Measurements from ENCODE around the gene P2RY2.
A peak's percentile ranks its signal among the peaks of the same experiment; 100 is the strongest.
"Not testable (repeated sequence)": the region's sequence is repeated elsewhere in the genome, so short reads cannot be mapped to it uniquely, and the experiment has no call there.

P2RY2 gene

GRCh38 chr11:73229896-73230875 is 12.1 kb downstream of the P2RY2 start:
- no peak for DNase-seq

GRCh38 chr11:73230931-73231330 is 12.8 kb downstream of the P2RY2 start:
- no peak for DNase-seq

GRCh38 chr11:73232487-73232886 is 14.4 kb downstream of the P2RY2 start:
- DNase-seq: not testable (repeated sequence)

- DNase-seq: no peak
Observed at GRCh38 chr11:73233211-73233610, 15.1 kb downstream of the P2RY2 start.

GRCh38 chr11:73233692-73234470 is 15.8 kb downstream of the P2RY2 start:
- DNase-seq: no peak

- DNase-seq: no peak
Observed at GRCh38 chr11:73234471-73235181, 16.5 kb downstream of the P2RY2 start.

GRCh38 chr11:73235236-73235786 is 17.2 kb downstream of the P2RY2 start:
- no peak for DNase-seq

- DNase-seq: no peak
Observed at GRCh38 chr11:73236205-73236765, 18.2 kb downstream of the P2RY2 start.

- no peak for DNase-seq
Observed at GRCh38 chr11:73236854-73237253, 18.8 kb downstream of the P2RY2 start.

- DNase-seq: no peak
Observed at GRCh38 chr11:73237471-73238290, 19.6 kb downstream of the P2RY2 start.

GRCh38 chr11:73239111-73239521 is 21.0 kb downstream of the P2RY2 start:
- DNase-seq: no peak

- no peak for DNase-seq
Observed at GRCh38 chr11:73239571-73240189, 21.6 kb downstream of the P2RY2 start.

- DNase-seq: no peak
Observed at GRCh38 chr11:73240190-73240781, 22.2 kb downstream of the P2RY2 start.

- DNase-seq: no peak
Observed at GRCh38 chr11:73241300-73241699, 23.2 kb downstream of the P2RY2 start.

GRCh38 chr11:73242251-73243092 is 24.4 kb downstream of the P2RY2 start:
- DNase-seq: peak; percentile 33 to 73

GRCh38 chr11:73243093-73243485 is 25.0 kb downstream of the P2RY2 start:
- no peak for DNase-seq

- no peak for DNase-seq
Observed at GRCh38 chr11:73244589-73245240, 26.6 kb downstream of the P2RY2 start.

- DNase-seq: no peak
Observed at GRCh38 chr11:73245461-73245860, 27.4 kb downstream of the P2RY2 start.

- DNase-seq: no peak
Observed at GRCh38 chr11:73246303-73246702, 28.2 kb downstream of the P2RY2 start.

Data from activated CD4-positive, alpha-beta T cell treated with anti-CD3 and anti-CD28 coated beads for 4 hours (primary cell).